PC-9 (cell line): ENCODE results near the gene KLF15. TPM values are rescaled to one million over a fixed set of nuclear protein-coding genes. Genes with fewer than 3 reads are reported as not detected.
A peak's percentile ranks its signal among the peaks of the same experiment; 100 is the strongest.

Experiments
- BruUV-seq: library from RNA; stranded (reverse); fragments of 400-500 nt; replicated peaks from 2 replicates; lab custom pipeline; 2021; lab: Mats Ljungman, UMichigan
- CTCF ChIA-PET: fragments of 300-600 bp; sonication (Branson Sonifier 250); formaldehyde crosslinking; loops from one replicate; lab custom pipeline; 2022; ENCODE audit warnings: antibody characterized with exemption; lab: Charles Lee
- POLR2A ChIA-PET: fragments of 300-600 bp; sonication (Branson Sonifier 250); formaldehyde crosslinking; loops from one replicate; lab custom pipeline; 2022; ENCODE audit warnings: antibody characterized with exemption; ENCODE audit not compliant: unreplicated experiment; lab: Charles Lee
- DNase-seq, 2 experiments: peaks; one replicate each; pipeline versions ENCODE4 v3.0.0 to v3.0.0-alpha.2; 2015 to 2022; ENCODE audit warnings: mixed read lengths in 1 of 2
- H2AFZ ChIP-seq: fragments of 200-600 bp; sonication (generic); 2 replicates; pipeline ENCODE4 v1.8.1; 2017; ENCODE audit warnings: antibody characterized with exemption
- H3F3A ChIP-seq: fragments of 200-600 bp; sonication (generic); 2 replicates; pipeline ENCODE4 v1.8.1; 2017; ENCODE audit warnings: antibody characterized with exemption, mild to moderate bottlenecking, low read depth; ENCODE audit not compliant: insufficient read depth
- H3K27ac ChIP-seq: fragments of 200-600 bp; sonication (generic); 2 replicates; pipeline ENCODE4 v1.6.1; 2016; ENCODE audit warnings: mixed run types
- H3K27me3 ChIP-seq: fragments of 200-600 bp; sonication (generic); 2 replicates; pipeline ENCODE4 v1.6.1; 2016; ENCODE audit warnings: low read depth, mixed run types; ENCODE audit not compliant: insufficient read depth
- H3K36me3 ChIP-seq: fragments of 200-600 bp; sonication (generic); 2 replicates; pipeline ENCODE4 v1.6.1; 2016; ENCODE audit warnings: low read depth, mixed run types
- H3K4me1 ChIP-seq: fragments of 200-600 bp; sonication (generic); replicated peaks from 2 replicates; pipeline ENCODE4 v1.6.1; 2016; ENCODE audit warnings: mixed run types; ENCODE audit not compliant: insufficient read depth
- H3K4me2 ChIP-seq: fragments of 200-600 bp; sonication (generic); 2 replicates; pipeline ENCODE4 v1.6.1; 2017; ENCODE audit warnings: mixed run types
- H3K4me3 ChIP-seq: fragments of 200-600 bp; sonication (generic); 2 replicates; pipeline ENCODE4 v1.6.1; 2016; ENCODE audit warnings: mixed run types
- H3K79me2 ChIP-seq: fragments of 200-600 bp; sonication (generic); 2 replicates; pipeline ENCODE4 v1.6.1; 2017; ENCODE audit warnings: low read depth, mixed run types
- H3K9me2 ChIP-seq: fragments of 200-600 bp; sonication (generic); 2 replicates; pipeline ENCODE4 v1.8.1; 2017; ENCODE audit warnings: mild to moderate bottlenecking; ENCODE audit not compliant: insufficient read depth
- H3K9me3 ChIP-seq: fragments of 200-600 bp; sonication (generic); 2 replicates; pipeline ENCODE4 v1.8.1; 2016; ENCODE audit warnings: low read depth; ENCODE audit not compliant: insufficient read depth
- H4K20me1 ChIP-seq: fragments of 200-600 bp; sonication (generic); 2 replicates; pipeline ENCODE4 v1.8.1; 2017; ENCODE audit not compliant: insufficient read depth
- CTCF ChIP-seq: fragments of 200-600 bp; sonication (generic); conservative IDR thresholded peaks from 2 replicates; pipeline ENCODE4 v1.6.1; 2017; ENCODE audit warnings: mixed run types, antibody characterized with exemption, mild to moderate bottlenecking, moderate library complexity
- EZH2 ChIP-seq: fragments of 200-600 bp; sonication (generic); IDR thresholded peaks from 2 replicates; pipeline ENCODE4 v1.8.0; 2017; ENCODE audit warnings: antibody characterized with exemption, low read depth
- intact Hi-C: fragments of 100-400 bp; cut with micrococcal nuclease; formaldehyde crosslinking; loops from one replicate; pipeline ENCODE4 v1.10.0; 2022; ENCODE audit not compliant: unreplicated experiment
- total RNA-seq: library from RNA; stranded (reverse); gene quantifications from 2 replicates; pipeline ENCODE4 v1.2.3, GENCODE V29; 2021

The KLF15 gene
- total RNA-seq, 1 experiment from 2014 or later, result 0.70 TPM

GRCh38 chr3:126295407-126295939 lies 61.7 kb downstream of the KLF15 start:
- H3K9me3 ChIP-seq, result no peaks in the 10 kb centered on the region
- no peak overlapping the region for H2AFZ ChIP-seq
- intact Hi-C loops, result no loop called here
- H3K4me3 ChIP-seq, result no peak overlapping the region
- H3K9me2 ChIP-seq, result no peaks in the 10 kb centered on the region
- ChIA-PET CTCF (no interaction called here), POLR2A (no interaction called here)
- no peak for DNase-seq
- H3K36me3 ChIP-seq, result no peaks in the 10 kb centered on the region
- TF ChIP-seq CTCF (no peak), EZH2 (no peak)
- no peaks in the 10 kb centered on the region for H3K27me3 ChIP-seq
- H3K27ac ChIP-seq, result no peak overlapping the region
- H3K79me2 ChIP-seq, result no peaks in the 10 kb centered on the region
- no TSS peak for BruUV-seq
- H3F3A ChIP-seq, result no peaks in the 10 kb centered on the region
- H3K4me2 ChIP-seq, result no peak overlapping the region
- no peaks in the 10 kb centered on the region for H4K20me1 ChIP-seq
- no peaks in the 10 kb centered on the region for H3K4me1 ChIP-seq

- Histone ChIP-seq H3K4me3 (no peak overlapping the region), H4K20me1 (no peaks in the 10 kb centered on the region), H2AFZ (no peak overlapping the region), H3K36me3 (no peaks in the 10 kb centered on the region), H3K4me1 (no peaks in the 10 kb centered on the region), H3K27me3 (no peaks in the 10 kb centered on the region), H3F3A (no peaks in the 10 kb centered on the region), H3K4me2 (no peak overlapping the region), H3K9me2 (no peaks in the 10 kb centered on the region), H3K9me3 (no peaks in the 10 kb centered on the region), H3K79me2 (no peaks in the 10 kb centered on the region), H3K27ac (no peak overlapping the region)
- BruUV-seq, result no TSS peak
- CTCF ChIA-PET, result no interaction called here
- no peak for DNase-seq
- intact Hi-C loops, result no loop called here
- POLR2A ChIA-PET, result no interaction called here
- TF ChIP-seq EZH2, result no peak
Measured at GRCh38 chr3:126294211-126294808, 62.9 kb downstream of the KLF15 start.

- intact Hi-C loops, result no loop called here
- ChIA-PET POLR2A (no interaction called here), CTCF (no interaction called here)
- no TSS peak for BruUV-seq
- H3K9me2 ChIP-seq, result no peaks in the 10 kb centered on the region
- peak in 1 of 2 experiments; percentile 26 for DNase-seq
- H4K20me1 ChIP-seq, result no peaks in the 10 kb centered on the region
- H3K27ac ChIP-seq, result no peak overlapping the region
- H3K4me3 ChIP-seq, result no peak overlapping the region
- H3K4me1 ChIP-seq, result no peaks in the 10 kb centered on the region
- no peaks in the 10 kb centered on the region for H3K9me3 ChIP-seq
- no peaks in the 10 kb centered on the region for H3K36me3 ChIP-seq
- H3K79me2 ChIP-seq, result no peaks in the 10 kb centered on the region
- no peaks in the 10 kb centered on the region for H3K27me3 ChIP-seq
- TF ChIP-seq EZH2 (no peak), CTCF (no peak)
- H3K4me2 ChIP-seq, result no peak overlapping the region
- no peak overlapping the region for H2AFZ ChIP-seq
- no peaks in the 10 kb centered on the region for H3F3A ChIP-seq
Measured at GRCh38 chr3:126293370-126294082, 63.7 kb downstream of the KLF15 start.

Other genes with a start within 250 kb of the KLF15 start
- 46.9 and 50.0 TPM in 2 replicates for gene ALDH1L1, start 176.8 kb downstream of the KLF15 start, total RNA-seq
- not detected in 2 replicates for gene CFAP100, start 37.5 kb upstream of the KLF15 start, total RNA-seq
- gene ZXDC, start 118.5 kb upstream of the KLF15 start, total RNA-seq, result 52.9 and 55.4 TPM in 2 replicates
- gene UROC1, start 160.4 kb upstream of the KLF15 start, total RNA-seq, result not detected in 2 replicates
- gene CHST13, start 166.7 kb upstream of the KLF15 start, total RNA-seq, result 0.52 and 1.2 TPM in 2 replicates
- not detected in 2 replicates for gene C3orf22, start 201.5 kb upstream of the KLF15 start, total RNA-seq